Activated CD8-positive, alpha-beta memory T cell treated with anti-CD3 and anti-CD28 coated beads for 1 hour (primary cell): ENCODE measurements around the gene KCTD21.
"Not testable (repeated sequence)": the region's sequence is repeated elsewhere in the genome, so short reads cannot be mapped to it uniquely, and the experiment has no call there.

ENCODE experiments used
- DNase-seq, 2 donors: peaks; one replicate each; pipeline ENCODE4 v3.0.0-alpha.2; 2020; ENCODE audit warnings: low read depth in 1 of 2; ENCODE audit errors: extremely low read depth in 1 of 2

KCTD21 gene

GRCh38 chr11:78179459-78180071 is 8.9 kb downstream of the KCTD21 start:
- no peak for DNase-seq

- no peak for DNase-seq
These were observed 11.2 kb downstream of the KCTD21 start for GRCh38 chr11:78177216-78177615.

- DNase-seq: no peak
These were observed 11.8 kb downstream of the KCTD21 start for GRCh38 chr11:78176605-78177141.

- DNase-seq: not testable (repeated sequence)
These were observed 12.6 kb downstream of the KCTD21 start for GRCh38 chr11:78175862-78176261.

GRCh38 chr11:78171951-78172350 is 16.5 kb downstream of the KCTD21 start:
- DNase-seq: no peak

- DNase-seq: no peak
These were observed 17.4 kb downstream of the KCTD21 start for GRCh38 chr11:78170874-78171549.

GRCh38 chr11:78170413-78170812 is 18.0 kb downstream of the KCTD21 start:
- DNase-seq: no peak

GRCh38 chr11:78168539-78169477 is 19.6 kb downstream of the KCTD21 start:
- no peak for DNase-seq

GRCh38 chr11:78166855-78167469 is 21.5 kb downstream of the KCTD21 start:
- no peak for DNase-seq

- DNase-seq: no peak
These were observed 24.0 kb downstream of the KCTD21 start for GRCh38 chr11:78164471-78164870.

- no peak for DNase-seq
These were observed 24.6 kb downstream of the KCTD21 start for GRCh38 chr11:78163828-78164227.

- no peak for DNase-seq
These were observed 26.5 kb downstream of the KCTD21 start for GRCh38 chr11:78161962-78162371.

- DNase-seq: no peak
These were observed 27.1 kb downstream of the KCTD21 start for GRCh38 chr11:78161346-78161745.

GRCh38 chr11:78160557-78160956 is 27.9 kb downstream of the KCTD21 start:
- no peak for DNase-seq

GRCh38 chr11:78158987-78159652 is 29.3 kb downstream of the KCTD21 start:
- DNase-seq: no peak

- no peak for DNase-seq
These were observed 32.1 kb downstream of the KCTD21 start for GRCh38 chr11:78156127-78156844.

- no peak for DNase-seq
These were observed 36.6 kb downstream of the KCTD21 start for GRCh38 chr11:78151804-78152203.

- DNase-seq: no peak
These were observed 37.7 kb downstream of the KCTD21 start for GRCh38 chr11:78150754-78151153.

- DNase-seq: no peak
These were observed 38.1 kb downstream of the KCTD21 start for GRCh38 chr11:78150346-78150745.

- no peak for DNase-seq
These were observed 38.8 kb downstream of the KCTD21 start for GRCh38 chr11:78149646-78150045.
